B cell (primary cell): ENCODE data around the gene AKR7A2. TPM values are rescaled to one million over a fixed set of nuclear protein-coding genes. Genes with fewer than 3 reads are reported as not detected.

Experiments used
- ATAC-seq: fragments of 200-7000 bp; cut with Tn5 transposase; one replicate; pipeline ENCODE4 v1.10.0; 2021; ENCODE audit warnings: low read depth, mild to moderate bottlenecking, moderate number of reproducible peaks, moderate library complexity
- CTCF ChIA-PET: fragments of 350-600 bp; sonication (Branson Sonifier 250); formaldehyde crosslinking; loops from one replicate; lab custom pipeline; 2021; ENCODE audit warnings: antibody characterized with exemption, inconsistent platforms; lab: Charles Lee
- POLR2A ChIA-PET: fragments of 350-600 bp; sonication (Branson Sonifier 250); formaldehyde crosslinking; loops from one replicate; lab custom pipeline; 2021; ENCODE audit warnings: antibody characterized with exemption; lab: Charles Lee
- DNase-seq: peaks from one replicate; pipeline ENCODE4 v3.0.0; 2013
- H2AFZ ChIP-seq: 2 replicates; pipeline ENCODE4 v1.6.1; 2012; ENCODE audit warnings: mild to moderate bottlenecking, low read depth, low read length; ENCODE audit not compliant: insufficient read depth, poor library complexity, severe bottlenecking
- H3K27ac ChIP-seq, 2 donors: 1 replicate in 1 of 2; 2 replicates in 1 of 2; pipeline ENCODE4 v1.5.1; 2012 to 2013; ENCODE audit warnings: low read length in 2 of 2, mild to moderate bottlenecking in 2 of 2, moderate library complexity in 1 of 2
- H3K27me3 ChIP-seq, 4 experiments: fragments of 200-600 bp in 1 of 4; sonication (generic) in 1 of 4; replicated peaks in 1 of 4; 1 replicate in 2 of 4; 2 replicates in 2 of 4; pipeline versions ENCODE4 v1.6.1 to v1.7.0; 2013 to 2016; ENCODE audit warnings: low read length in 3 of 4, mild to moderate bottlenecking in 2 of 4, mixed read lengths in 1 of 4, moderate library complexity in 1 of 4; ENCODE audit not compliant: insufficient read depth in 4 of 4, control insufficient read depth in 3 of 4; ENCODE audit errors: control extremely low read depth in 1 of 4
- H3K36me3 ChIP-seq, 2 experiments: replicated peaks in 1 of 2; 1 replicate in 1 of 2; 2 replicates in 1 of 2; pipeline versions ENCODE4 v1.6.1 to v1.7.1; 2013; ENCODE audit warnings: low read length in 1 of 2; ENCODE audit not compliant: insufficient read depth in 2 of 2, control insufficient read depth in 1 of 2; ENCODE audit errors: control extremely low read depth in 1 of 2, extremely low read depth in 1 of 2
- H3K4me1 ChIP-seq, 2 donors: fragments of 200-600 bp in 1 of 2; sonication (generic) in 1 of 2; 1 replicate in 1 of 2; 2 replicates in 1 of 2; pipeline versions ENCODE4 v1.5.1 to v1.6.1; 2013 to 2017; ENCODE audit warnings: low read length in 2 of 2; ENCODE audit not compliant: control insufficient read depth in 2 of 2, insufficient read depth in 2 of 2
- H3K4me2 ChIP-seq: replicated peaks from 2 replicates; pipeline ENCODE3; 2012; ENCODE audit warnings: mild to moderate bottlenecking, low read depth, low read length; ENCODE audit not compliant: poor library complexity, severe bottlenecking
- H3K4me3 ChIP-seq, 5 experiments: fragments of 200-600 bp in 1 of 5; sonication (generic) in 1 of 5; 1 replicate in 3 of 5; 2 replicates in 2 of 5; pipeline versions ENCODE4 v1.5.1 to v1.7.0; 2011 to 2016; ENCODE audit warnings: low read length in 4 of 5, mild to moderate bottlenecking in 4 of 5, low read depth in 2 of 5, control low read depth in 1 of 5, moderate library complexity in 1 of 5; ENCODE audit not compliant: insufficient read depth in 1 of 5; ENCODE audit errors: control extremely low read depth in 1 of 5, extremely low read depth in 1 of 5
- H3K79me2 ChIP-seq: fragments of 200-600 bp; sonication (generic); one replicate; pipeline ENCODE4 v1.6.0; 2016; ENCODE audit warnings: low read length; ENCODE audit not compliant: control insufficient read depth, insufficient read depth
- H3K9ac ChIP-seq: fragments of 200-600 bp; sonication (generic); 2 replicates; pipeline ENCODE4 v1.6.1; 2017; ENCODE audit warnings: mild to moderate bottlenecking, low read length, moderate library complexity
- H3K9me3 ChIP-seq, 3 donors: one replicate each; pipeline versions ENCODE4 v1.6.1 to v1.7.1; 2013; ENCODE audit warnings: low read length in 2 of 3; ENCODE audit not compliant: control insufficient read depth in 2 of 3, insufficient read depth in 1 of 3; ENCODE audit errors: control extremely low read depth in 1 of 3
- H4K20me1 ChIP-seq: 2 replicates; pipeline ENCODE4 v1.6.0; 2012; ENCODE audit warnings: mild to moderate bottlenecking, low read length; ENCODE audit not compliant: insufficient read depth, control insufficient read depth, poor library complexity, severe bottlenecking
- H3K27ac Mint-ChIP-seq: one replicate; pipeline ENCODE4 v1.8.0; 2021; ENCODE audit warnings: mixed read lengths
- H3K27me3 Mint-ChIP-seq: one replicate; pipeline ENCODE4 v1.8.0; 2021; ENCODE audit warnings: mixed read lengths
- H3K4me1 Mint-ChIP-seq: one replicate; pipeline ENCODE4 v1.8.0; 2021; ENCODE audit warnings: mixed read lengths
- H3K4me3 Mint-ChIP-seq: one replicate; pipeline ENCODE4 v1.8.0; 2021; ENCODE audit warnings: mixed read lengths
- H3K9me3 Mint-ChIP-seq: one replicate; pipeline ENCODE4 v1.8.0; 2022; ENCODE audit warnings: mixed read lengths; ENCODE audit not compliant: insufficient read depth
- CTCF ChIP-seq: fragments of 200-600 bp; IDR thresholded peaks from one replicate; pipeline ENCODE4 v1.8.0; 2022; ENCODE audit warnings: antibody characterized with exemption, mild to moderate bottlenecking
- EZH2 ChIP-seq: IDR thresholded peaks from 2 replicates; pipeline ENCODE4 v1.6.1; 2012; ENCODE audit warnings: borderline replicate concordance, low read depth, mild to moderate bottlenecking, moderate library complexity, low read length; ENCODE audit not compliant: insufficient read depth, poor library complexity, severe bottlenecking
- WGBS: methylation state at CpG from one replicate; pipeline ENCODE4 v1.1.5; 2013; ENCODE audit warnings: missing lambda C conversion rate; ENCODE audit not compliant: insufficient coverage; 5-methylcytosine and 5-hydroxymethylcytosine counted together
- intact Hi-C: fragments of 100-400 bp; cut with micrococcal nuclease; formaldehyde crosslinking; loops from one replicate; pipeline ENCODE4 v1.10.0; 2022
- polyA plus RNA-seq: library from polyadenylated mRNA; depleted of rRNA; stranded (reverse); fragments of >200 nt; gene quantifications from 2 replicates; pipeline ENCODE4 v1.2.3, GENCODE V29; 2012
- total RNA-seq, 2 donors: library from RNA; stranded (reverse); fragments of 120-200 nt in 1 of 2; gene quantifications; 1 replicate in 1 of 2; 2 replicates in 1 of 2; pipeline versions ENCODE4 v1.2.3 to v1.2.4, GENCODE V29; 2013 to 2022

AKR7A2 gene
- total and polyA plus RNA-seq, 2 donors (not counting 1 experiment from before 2014, with no cell fraction given) = 23.7 to 32.1 TPM

- H3K4me3 ChIP-seq = no peak overlapping the region
- intact Hi-C loops = no loop called here
- H3K79me2 ChIP-seq = peaks cover 3% of the 10 kb centered on the region
- peaks cover 2% of the 10 kb centered on the region for H3K4me1 Mint-ChIP-seq
- H4K20me1 ChIP-seq = peaks cover 28% of the 10 kb centered on the region
- no peaks in the 10 kb centered on the region for H3K9me3 Mint-ChIP-seq
- no peak overlapping the region for H3K27ac Mint-ChIP-seq
- WGBS = 98% methylated on average over 7 of the region's 8 CpGs
- POLR2A ChIA-PET = no interaction called here
- TF ChIP-seq EZH2 = no peak
- TF ChIP-seq CTCF = no peak
- no peak overlapping the region for H3K4me2 ChIP-seq
- no peak overlapping the region for H3K4me3 Mint-ChIP-seq
- no peak overlapping the region for H3K27ac ChIP-seq
- H3K27me3 ChIP-seq = no peaks in the 10 kb centered on the region
- no peaks in the 10 kb centered on the region for H3K27me3 Mint-ChIP-seq
- peaks cover 2 to 76% of the 10 kb centered on the region in 2 experiments for H3K36me3 ChIP-seq
- no peaks in the 10 kb centered on the region for H3K9me3 ChIP-seq
- no peak overlapping the region for H2AFZ ChIP-seq
- CTCF ChIA-PET = interaction anchor here (0.6 to 1.1 kb wide), 3 partner anchors 9 to 35 kb away, joined by 4 read pairs; no protein-coding TSS in a partner anchor
- H3K9ac ChIP-seq = no peak overlapping the region
- ATAC-seq (no peak), DNase-seq (no peak)
- peaks cover 0 to 2% of the 10 kb centered on the region in 2 donors for H3K4me1 ChIP-seq
Observed at GRCh38 chr1:19353596-19353995, 41.7 kb upstream of the AKR7A2 start.

GRCh38 chr1:19352839-19353238 is 40.9 kb upstream of the AKR7A2 start:
- no peak overlapping the region for H3K27ac Mint-ChIP-seq
- no peaks in the 10 kb centered on the region for H3K9me3 Mint-ChIP-seq
- H3K4me3 ChIP-seq = no peak overlapping the region
- no peak overlapping the region for H3K4me3 Mint-ChIP-seq
- no peak overlapping the region for H3K27ac ChIP-seq
- peaks cover 2% of the 10 kb centered on the region for H3K79me2 ChIP-seq
- H3K27me3 ChIP-seq = no peaks in the 10 kb centered on the region
- DNase-seq (no peak), ATAC-seq (no peak)
- H2AFZ ChIP-seq = no peak overlapping the region
- POLR2A ChIA-PET = no interaction called here
- H3K4me1 ChIP-seq = peaks cover 0 to 6% of the 10 kb centered on the region in 2 donors
- H3K9ac ChIP-seq = no peak overlapping the region
- H3K27me3 Mint-ChIP-seq = no peaks in the 10 kb centered on the region
- CTCF ChIA-PET = no interaction called here
- 97% methylated on average over 14 of the region's 14 CpGs for WGBS
- TF ChIP-seq CTCF (no peak), EZH2 (no peak)
- intact Hi-C loops = no loop called here
- no peak overlapping the region for H3K4me2 ChIP-seq
- H3K9me3 ChIP-seq = no peaks in the 10 kb centered on the region
- H4K20me1 ChIP-seq = peaks cover 27% of the 10 kb centered on the region
- H3K4me1 Mint-ChIP-seq = peaks cover 8% of the 10 kb centered on the region
- H3K36me3 ChIP-seq = peaks cover 2 to 79% of the 10 kb centered on the region in 2 experiments
